ENCODE results near the gene TEKT2. TPM values are rescaled to one million over a fixed set of nuclear protein-coding genes. Genes with fewer than 3 reads are reported as not detected.

TEKT2 gene
- polyA plus RNA-seq, 2 of the 4 experiments (the other 2 are of a cell fraction): 0.08 TPM; not detected in 1

DNA sequence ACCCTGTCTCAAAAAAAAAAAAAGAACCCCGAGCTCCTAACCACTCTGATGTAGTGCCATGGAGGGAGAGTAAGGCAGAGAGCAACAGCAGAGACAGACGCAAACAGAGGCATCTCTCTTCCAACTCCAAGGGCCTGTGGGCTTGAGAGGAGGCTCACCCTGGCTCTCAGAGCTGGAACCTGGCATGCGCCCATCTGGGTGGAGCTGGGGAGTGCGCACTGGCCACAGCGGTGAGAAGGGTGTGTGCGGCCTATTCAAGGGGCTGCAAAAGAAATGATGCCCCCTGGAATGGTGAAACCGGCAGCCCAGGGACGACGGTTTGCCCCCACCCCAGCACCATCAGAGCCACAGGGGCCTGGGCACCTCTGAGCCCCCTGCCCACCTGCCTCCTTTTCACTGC lies 23.5 kb downstream of the TEKT2 start (continued):
- TF ChIP-seq, protein P1, sequence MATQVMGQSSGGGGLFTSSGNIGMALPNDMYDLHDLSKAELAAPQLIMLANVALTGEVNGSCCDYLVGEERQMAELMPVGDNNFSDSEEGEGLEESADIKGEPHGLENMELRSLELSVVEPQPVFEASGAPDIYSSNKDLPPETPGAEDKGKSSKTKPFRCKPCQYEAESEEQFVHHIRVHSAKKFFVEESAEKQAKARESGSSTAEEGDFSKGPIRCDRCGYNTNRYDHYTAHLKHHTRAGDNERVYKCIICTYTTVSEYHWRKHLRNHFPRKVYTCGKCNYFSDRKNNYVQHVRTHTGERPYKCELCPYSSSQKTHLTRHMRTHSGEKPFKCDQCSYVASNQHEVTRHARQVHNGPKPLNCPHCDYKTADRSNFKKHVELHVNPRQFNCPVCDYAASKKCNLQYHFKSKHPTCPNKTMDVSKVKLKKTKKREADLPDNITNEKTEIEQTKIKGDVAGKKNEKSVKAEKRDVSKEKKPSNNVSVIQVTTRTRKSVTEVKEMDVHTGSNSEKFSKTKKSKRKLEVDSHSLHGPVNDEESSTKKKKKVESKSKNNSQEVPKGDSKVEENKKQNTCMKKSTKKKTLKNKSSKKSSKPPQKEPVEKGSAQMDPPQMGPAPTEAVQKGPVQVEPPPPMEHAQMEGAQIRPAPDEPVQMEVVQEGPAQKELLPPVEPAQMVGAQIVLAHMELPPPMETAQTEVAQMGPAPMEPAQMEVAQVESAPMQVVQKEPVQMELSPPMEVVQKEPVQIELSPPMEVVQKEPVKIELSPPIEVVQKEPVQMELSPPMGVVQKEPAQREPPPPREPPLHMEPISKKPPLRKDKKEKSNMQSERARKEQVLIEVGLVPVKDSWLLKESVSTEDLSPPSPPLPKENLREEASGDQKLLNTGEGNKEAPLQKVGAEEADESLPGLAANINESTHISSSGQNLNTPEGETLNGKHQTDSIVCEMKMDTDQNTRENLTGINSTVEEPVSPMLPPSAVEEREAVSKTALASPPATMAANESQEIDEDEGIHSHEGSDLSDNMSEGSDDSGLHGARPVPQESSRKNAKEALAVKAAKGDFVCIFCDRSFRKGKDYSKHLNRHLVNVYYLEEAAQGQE (IDR thresholded peaks at IDR 0.05): no peak
- TF ChIP-seq FOXS1 (CRISPR knock-in tag; IDR thresholded peaks at IDR 0.05): no peak
- TF ChIP-seq MYC (IDR thresholded peaks at IDR 0.05; ENCODE audit: borderline replicate concordance, low read length): no peak
- no peak for TF ChIP-seq TP53 (CRISPR knock-in tag; IDR thresholded peaks at IDR 0.05)
- no peak for TF ChIP-seq FOSB (CRISPR knock-in tag; IDR thresholded peaks at IDR 0.05)
- TF ChIP-seq PHF8 (IDR thresholded peaks at IDR 0.05; ENCODE audit: borderline replicate concordance, low read depth): no peak
- TF ChIP-seq CBX8 (IDR thresholded peaks at IDR 0.05): no peak
- no peak for TF ChIP-seq RNF2 (IDR thresholded peaks at IDR 0.05; ENCODE audit: borderline replicate concordance, low read depth)
- no peak for TF ChIP-seq RARB (CRISPR knock-in tag; IDR thresholded peaks at IDR 0.05)

DNA sequence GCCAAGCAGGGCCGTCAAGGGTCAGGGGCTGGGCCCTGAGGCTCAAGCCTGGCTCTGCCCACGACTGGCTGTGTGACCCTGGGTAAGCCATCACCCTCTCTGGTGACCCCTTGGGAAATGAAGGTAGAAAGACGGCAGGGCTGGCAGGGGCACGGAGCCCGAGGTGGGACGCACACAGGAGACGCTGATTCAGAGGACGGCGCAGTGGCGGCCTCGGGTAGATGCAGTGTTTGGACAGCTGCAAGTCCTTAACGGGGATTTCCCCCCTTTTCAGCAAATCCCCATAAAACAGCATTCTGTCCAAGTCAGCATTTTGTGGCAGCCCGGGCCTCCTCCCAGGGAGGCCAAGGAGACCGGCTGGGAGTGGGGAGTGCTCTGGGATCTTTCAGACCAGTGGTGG lies 24.4 kb downstream of the TEKT2 start:
- FAIRE-seq (no peak), DNase-seq (ENCODE audit: low read depth in 1 of 2, low spot score in 1 of 2) (no peak), ATAC-seq (no peak)
- Histone ChIP-seq H3K9me3 (no peaks in the 10 kb centered on the region), H3K4me1 (no peaks in the 10 kb centered on the region), H3K27ac (no peak overlapping the region), H3K4me3 (no peak overlapping the region), H3K4me2 (no peak overlapping the region)
- ChIA-PET CTCF (interaction anchor here (1.1 to 2.8 kb wide), 3 partner anchors 11 to 41 kb away, joined by 3 to 12 read pairs (median 4); partner anchors contain the start of gene TRAPPC3), POLR2A (no interaction called here)
- TF ChIP-seq RCOR1 (IDR thresholded peaks at IDR 0.05; ENCODE audit: low read depth, low read length) (no peak), MAFK (IDR thresholded peaks at IDR 0.05; ENCODE audit: partially characterized antibody) (peak; percentile 50), FOSB (CRISPR knock-in tag; IDR thresholded peaks at IDR 0.05) (no peak), NPAS2 (CRISPR knock-in tag; IDR thresholded peaks at IDR 0.05; ENCODE audit: borderline replicate concordance) (no peak), HOXB13 (CRISPR knock-in tag; IDR thresholded peaks at IDR 0.05; ENCODE audit: low read depth) (no peak)
- TF ChIP-seq, protein P2, sequence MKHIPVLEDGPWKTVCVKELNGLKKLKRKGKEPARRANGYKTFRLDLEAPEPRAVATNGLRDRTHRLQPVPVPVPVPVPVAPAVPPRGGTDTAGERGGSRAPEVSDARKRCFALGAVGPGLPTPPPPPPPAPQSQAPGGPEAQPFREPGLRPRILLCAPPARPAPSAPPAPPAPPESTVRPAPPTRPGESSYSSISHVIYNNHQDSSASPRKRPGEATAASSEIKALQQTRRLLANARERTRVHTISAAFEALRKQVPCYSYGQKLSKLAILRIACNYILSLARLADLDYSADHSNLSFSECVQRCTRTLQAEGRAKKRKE (CRISPR knock-in tag; IDR thresholded peaks at IDR 0.05; ENCODE audit: low read depth): no peak
- TF ChIP-seq, protein P3, sequence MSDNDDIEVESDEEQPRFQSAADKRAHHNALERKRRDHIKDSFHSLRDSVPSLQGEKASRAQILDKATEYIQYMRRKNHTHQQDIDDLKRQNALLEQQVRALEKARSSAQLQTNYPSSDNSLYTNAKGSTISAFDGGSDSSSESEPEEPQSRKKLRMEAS (IDR thresholded peaks at IDR 0.05): no peak
- TF ChIP-seq, protein P4, sequence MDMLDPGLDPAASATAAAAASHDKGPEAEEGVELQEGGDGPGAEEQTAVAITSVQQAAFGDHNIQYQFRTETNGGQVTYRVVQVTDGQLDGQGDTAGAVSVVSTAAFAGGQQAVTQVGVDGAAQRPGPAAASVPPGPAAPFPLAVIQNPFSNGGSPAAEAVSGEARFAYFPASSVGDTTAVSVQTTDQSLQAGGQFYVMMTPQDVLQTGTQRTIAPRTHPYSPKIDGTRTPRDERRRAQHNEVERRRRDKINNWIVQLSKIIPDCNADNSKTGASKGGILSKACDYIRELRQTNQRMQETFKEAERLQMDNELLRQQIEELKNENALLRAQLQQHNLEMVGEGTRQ (IDR thresholded peaks at IDR 0.05): no peak
- TF ChIP-seq, protein P5, sequence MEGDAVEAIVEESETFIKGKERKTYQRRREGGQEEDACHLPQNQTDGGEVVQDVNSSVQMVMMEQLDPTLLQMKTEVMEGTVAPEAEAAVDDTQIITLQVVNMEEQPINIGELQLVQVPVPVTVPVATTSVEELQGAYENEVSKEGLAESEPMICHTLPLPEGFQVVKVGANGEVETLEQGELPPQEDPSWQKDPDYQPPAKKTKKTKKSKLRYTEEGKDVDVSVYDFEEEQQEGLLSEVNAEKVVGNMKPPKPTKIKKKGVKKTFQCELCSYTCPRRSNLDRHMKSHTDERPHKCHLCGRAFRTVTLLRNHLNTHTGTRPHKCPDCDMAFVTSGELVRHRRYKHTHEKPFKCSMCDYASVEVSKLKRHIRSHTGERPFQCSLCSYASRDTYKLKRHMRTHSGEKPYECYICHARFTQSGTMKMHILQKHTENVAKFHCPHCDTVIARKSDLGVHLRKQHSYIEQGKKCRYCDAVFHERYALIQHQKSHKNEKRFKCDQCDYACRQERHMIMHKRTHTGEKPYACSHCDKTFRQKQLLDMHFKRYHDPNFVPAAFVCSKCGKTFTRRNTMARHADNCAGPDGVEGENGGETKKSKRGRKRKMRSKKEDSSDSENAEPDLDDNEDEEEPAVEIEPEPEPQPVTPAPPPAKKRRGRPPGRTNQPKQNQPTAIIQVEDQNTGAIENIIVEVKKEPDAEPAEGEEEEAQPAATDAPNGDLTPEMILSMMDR (IDR thresholded peaks at IDR 0.05): no peak
- WGBS (ENCODE audit: missing lambda C conversion rate): 74% methylated on average over 12 of the region's 14 CpGs
